ENCODE data around the gene QSOX1.

QSOX1 gene

DNA sequence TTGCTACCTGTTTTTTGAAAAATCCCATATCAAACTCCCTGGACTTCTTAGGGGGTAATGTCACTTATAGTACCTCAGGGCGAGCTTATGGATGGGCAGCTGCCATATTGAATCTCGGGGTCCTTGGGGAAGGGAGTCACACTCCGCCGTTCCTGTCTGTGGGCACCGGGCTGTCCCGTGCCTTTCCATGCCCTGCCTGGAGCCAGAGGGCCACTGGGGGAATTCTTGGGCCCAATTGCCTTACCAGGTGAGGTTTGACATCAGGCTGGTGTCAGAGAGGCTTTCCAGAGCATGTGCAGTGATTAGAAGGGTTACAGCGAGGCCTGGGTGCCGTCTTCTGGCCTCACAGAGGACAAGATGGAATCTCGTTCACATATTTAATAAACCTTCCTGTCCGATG lies 28.8 kb downstream of the QSOX1 start:
- DNase-seq (ENCODE audit: low read depth, low spot score) = no peak
- Histone ChIP-seq H3K9me3 (ENCODE audit: insufficient read depth, low read length) (no peaks in the 10 kb centered on the region), H3K4me1 (ENCODE audit: insufficient read depth, insufficient read length) (peaks cover 4% of the 10 kb centered on the region), H3K4me3 (ENCODE audit: insufficient read length, low read depth) (no peak overlapping the region), H3K9ac (ENCODE audit: insufficient read length, low read depth) (no peak overlapping the region), H3K27me3 (ENCODE audit: insufficient read depth, insufficient read length) (no peaks in the 10 kb centered on the region), H3K36me3 (ENCODE audit: insufficient read depth, insufficient read length, low read length) (peaks cover 29% of the 10 kb centered on the region)
- no peak for TF ChIP-seq YY1 (IDR thresholded peaks at IDR 0.05; ENCODE audit: insufficient read depth, insufficient read length)

DNA sequence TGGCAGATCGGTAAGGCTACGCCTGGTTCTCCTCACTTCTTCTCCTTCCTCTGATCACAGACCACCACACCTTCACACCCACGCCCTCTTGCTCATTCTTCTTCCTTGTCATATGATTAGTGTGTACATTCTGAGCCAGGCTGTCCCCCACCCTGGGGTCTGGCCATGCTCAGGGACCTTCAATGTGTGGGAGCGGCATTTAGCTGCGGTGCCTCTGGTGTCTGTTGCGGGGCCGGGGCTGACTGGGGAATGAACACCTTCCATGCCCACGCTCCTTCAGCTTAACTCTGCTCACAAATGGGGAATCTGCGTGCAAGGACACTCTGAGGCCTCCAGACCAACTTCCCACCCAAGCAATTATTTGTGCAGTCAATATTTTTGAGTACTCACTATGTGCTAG lies 29.4 kb downstream of the QSOX1 start:
- no peaks in the 10 kb centered on the region for H3K27me3 ChIP-seq (ENCODE audit: insufficient read depth, insufficient read length)
- TF ChIP-seq ZNF274 (IDR thresholded peaks at IDR 0.05; ENCODE audit: low read depth, low read length) (no peak), YY1 (IDR thresholded peaks at IDR 0.05; ENCODE audit: insufficient read depth, insufficient read length) (no peak), SUZ12 (IDR thresholded peaks at IDR 0.05; ENCODE audit: extremely low read depth, insufficient read depth, insufficient read length) (no peak)
- H3K9ac ChIP-seq (ENCODE audit: insufficient read length, low read depth) = no peak overlapping the region
- no peak for DNase-seq (ENCODE audit: low read depth, low spot score)
- no peaks in the 10 kb centered on the region for H3K9me3 ChIP-seq (ENCODE audit: insufficient read depth, low read length)
- peaks cover 32% of the 10 kb centered on the region for H3K36me3 ChIP-seq (ENCODE audit: insufficient read depth, insufficient read length, low read length)
- no peak overlapping the region for H3K4me3 ChIP-seq (ENCODE audit: insufficient read length, low read depth)
- H3K4me1 ChIP-seq (ENCODE audit: insufficient read depth, insufficient read length) = peaks cover 4% of the 10 kb centered on the region

DNA sequence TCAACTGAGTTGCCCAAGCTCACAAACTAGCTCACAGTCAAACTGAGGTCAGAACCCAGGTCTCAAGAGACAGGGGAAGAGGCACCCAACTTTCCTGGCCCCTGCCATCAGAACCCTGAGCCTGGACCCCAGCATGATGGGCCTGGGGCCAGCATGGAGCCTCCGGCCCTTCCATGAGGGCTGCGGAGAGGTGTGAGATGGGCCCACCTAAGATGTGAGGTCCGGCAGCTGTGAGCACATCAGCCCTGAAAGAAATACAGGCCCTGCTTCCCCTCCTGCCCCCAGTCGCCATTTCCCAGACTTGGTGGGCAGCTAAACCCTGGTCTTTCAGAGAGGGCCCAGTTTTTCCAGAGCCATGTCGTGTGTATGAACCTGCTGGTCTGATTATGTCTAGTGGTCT lies 30.6 kb downstream of the QSOX1 start:
- H3K27me3 ChIP-seq (ENCODE audit: insufficient read depth, insufficient read length) = no peaks in the 10 kb centered on the region
- no peak for DNase-seq (ENCODE audit: low read depth, low spot score)
- H3K9me3 ChIP-seq (ENCODE audit: insufficient read depth, low read length) = no peaks in the 10 kb centered on the region
- peaks cover 4% of the 10 kb centered on the region for H3K4me1 ChIP-seq (ENCODE audit: insufficient read depth, insufficient read length)
- no peak overlapping the region for H3K4me3 ChIP-seq (ENCODE audit: insufficient read length, low read depth)
- no peak overlapping the region for H3K9ac ChIP-seq (ENCODE audit: insufficient read length, low read depth)
- H3K36me3 ChIP-seq (ENCODE audit: insufficient read depth, insufficient read length, low read length) = peaks cover 36% of the 10 kb centered on the region
- TF ChIP-seq YY1 (IDR thresholded peaks at IDR 0.05; ENCODE audit: insufficient read depth, insufficient read length) (no peak), ZNF274 (IDR thresholded peaks at IDR 0.05; ENCODE audit: low read depth, low read length) (no peak), SUZ12 (IDR thresholded peaks at IDR 0.05; ENCODE audit: extremely low read depth, insufficient read depth, insufficient read length) (no peak)

DNA sequence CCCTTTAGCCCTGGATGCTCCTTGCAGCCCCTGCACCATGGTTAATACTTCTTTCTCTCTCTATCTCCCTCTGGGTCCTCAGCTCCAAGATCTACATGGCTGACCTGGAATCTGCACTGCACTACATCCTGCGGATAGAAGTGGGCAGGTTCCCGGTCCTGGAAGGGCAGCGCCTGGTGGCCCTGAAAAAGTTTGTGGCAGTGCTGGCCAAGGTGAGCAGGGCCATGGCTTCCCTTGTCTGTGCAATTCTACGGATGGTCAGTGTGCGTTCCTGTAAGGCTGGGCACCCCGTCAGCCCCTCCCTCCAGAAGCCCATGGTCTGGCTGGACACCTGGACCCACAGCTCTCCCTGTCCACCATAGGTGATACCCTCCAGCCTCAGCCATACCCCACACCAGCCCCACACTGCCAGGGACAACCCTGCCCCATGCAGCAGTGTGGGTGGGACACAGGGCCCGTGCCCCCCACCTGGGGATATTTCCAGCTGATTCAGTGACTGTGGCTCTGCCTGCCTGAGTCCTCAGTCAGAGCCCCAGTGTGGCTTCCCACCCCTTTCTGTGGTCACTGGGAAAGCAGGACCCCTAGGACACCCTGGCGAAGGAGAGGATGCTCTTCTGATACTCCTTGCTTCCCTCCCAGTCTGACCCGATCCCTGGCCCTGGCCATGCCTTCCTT lies 31.4 kb downstream of the QSOX1 start:
- no peaks in the 10 kb centered on the region for H3K9me3 ChIP-seq (ENCODE audit: insufficient read depth, low read length)
- DNase-seq (ENCODE audit: low read depth, low spot score) = no peak
- H3K36me3 ChIP-seq (ENCODE audit: insufficient read depth, insufficient read length, low read length) = peaks cover 44% of the 10 kb centered on the region
- H3K9ac ChIP-seq (ENCODE audit: insufficient read length, low read depth) = no peak overlapping the region
- H3K4me1 ChIP-seq (ENCODE audit: insufficient read depth, insufficient read length) = peaks cover 4% of the 10 kb centered on the region
- H3K27me3 ChIP-seq (ENCODE audit: insufficient read depth, insufficient read length) = no peaks in the 10 kb centered on the region
- TF ChIP-seq SUZ12 (IDR thresholded peaks at IDR 0.05; ENCODE audit: extremely low read depth, insufficient read depth, insufficient read length) (no peak), YY1 (IDR thresholded peaks at IDR 0.05; ENCODE audit: insufficient read depth, insufficient read length) (no peak), ZNF274 (IDR thresholded peaks at IDR 0.05; ENCODE audit: low read depth, low read length) (no peak)
- H3K4me3 ChIP-seq (ENCODE audit: insufficient read length, low read depth) = no peak overlapping the region

DNA sequence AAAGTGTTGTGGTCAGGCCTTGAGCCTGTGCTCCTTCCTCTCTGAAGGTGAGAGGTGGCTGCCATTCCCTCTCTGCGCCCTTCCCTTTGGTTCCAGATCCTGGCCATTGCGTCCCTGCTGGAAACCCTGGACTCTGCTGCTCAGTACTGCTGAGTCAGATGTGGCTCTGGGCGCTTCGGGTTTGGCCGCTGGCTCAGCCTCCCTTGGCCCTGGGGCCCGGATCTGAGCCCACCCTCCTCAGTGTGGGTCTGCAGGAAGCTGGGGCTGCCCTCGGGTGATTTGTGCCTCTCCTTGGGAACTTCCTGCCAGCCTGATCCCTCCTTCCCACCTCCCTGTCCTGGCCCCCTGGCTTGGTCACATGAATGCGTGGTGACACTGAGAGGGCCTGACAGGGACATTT lies 32.2 kb downstream of the QSOX1 start:
- H3K4me1 ChIP-seq (ENCODE audit: insufficient read depth, insufficient read length) = peaks cover 4% of the 10 kb centered on the region
- no peak overlapping the region for H3K9ac ChIP-seq (ENCODE audit: insufficient read length, low read depth)
- DNase-seq (ENCODE audit: low read depth, low spot score) = no peak
- no peak for TF ChIP-seq ZNF274 (IDR thresholded peaks at IDR 0.05; ENCODE audit: low read depth, low read length)
- TF ChIP-seq YY1 (IDR thresholded peaks at IDR 0.05; ENCODE audit: insufficient read depth, insufficient read length) = no peak
- no peak for TF ChIP-seq SUZ12 (IDR thresholded peaks at IDR 0.05; ENCODE audit: extremely low read depth, insufficient read depth, insufficient read length)
- no peak overlapping the region for H3K4me3 ChIP-seq (ENCODE audit: insufficient read length, low read depth)
- no peaks in the 10 kb centered on the region for H3K27me3 ChIP-seq (ENCODE audit: insufficient read depth, insufficient read length)
- no peaks in the 10 kb centered on the region for H3K9me3 ChIP-seq (ENCODE audit: insufficient read depth, low read length)
- H3K36me3 ChIP-seq (ENCODE audit: insufficient read depth, insufficient read length, low read length) = peaks cover 51% of the 10 kb centered on the region

DNA sequence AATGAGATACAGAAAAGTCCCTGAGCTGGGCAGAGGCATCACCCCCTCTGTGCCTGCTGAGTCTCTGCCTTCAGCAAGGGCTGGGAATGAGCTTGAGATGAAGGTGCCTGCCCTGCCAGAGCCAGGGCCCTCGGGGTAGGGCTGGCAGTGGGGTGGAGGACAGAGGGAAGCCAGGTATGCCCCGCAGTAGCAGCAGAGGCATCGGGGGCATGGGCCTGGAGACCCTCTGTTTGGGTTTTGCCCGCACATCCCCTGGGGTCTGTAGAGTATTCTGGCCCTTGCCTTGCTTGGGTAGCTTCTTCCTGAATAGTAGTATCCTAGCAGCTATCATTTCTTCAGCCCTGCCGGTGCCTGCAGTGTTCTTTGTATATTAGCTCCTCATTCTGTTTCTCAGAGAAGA lies 33.0 kb downstream of the QSOX1 start:
- Histone ChIP-seq H3K4me3 (ENCODE audit: insufficient read length, low read depth) (no peak overlapping the region), H3K9ac (ENCODE audit: insufficient read length, low read depth) (peak overlapping the region; percentile 34), H3K27me3 (ENCODE audit: insufficient read depth, insufficient read length) (no peaks in the 10 kb centered on the region), H3K9me3 (ENCODE audit: insufficient read depth, low read length) (no peaks in the 10 kb centered on the region), H3K4me1 (ENCODE audit: insufficient read depth, insufficient read length) (no peaks in the 10 kb centered on the region), H3K36me3 (ENCODE audit: insufficient read depth, insufficient read length, low read length) (peaks cover 45% of the 10 kb centered on the region)
- no peak for DNase-seq (ENCODE audit: low read depth, low spot score)
- TF ChIP-seq ZNF274 (IDR thresholded peaks at IDR 0.05; ENCODE audit: low read depth, low read length) (no peak), SUZ12 (IDR thresholded peaks at IDR 0.05; ENCODE audit: extremely low read depth, insufficient read depth, insufficient read length) (no peak)

DNA sequence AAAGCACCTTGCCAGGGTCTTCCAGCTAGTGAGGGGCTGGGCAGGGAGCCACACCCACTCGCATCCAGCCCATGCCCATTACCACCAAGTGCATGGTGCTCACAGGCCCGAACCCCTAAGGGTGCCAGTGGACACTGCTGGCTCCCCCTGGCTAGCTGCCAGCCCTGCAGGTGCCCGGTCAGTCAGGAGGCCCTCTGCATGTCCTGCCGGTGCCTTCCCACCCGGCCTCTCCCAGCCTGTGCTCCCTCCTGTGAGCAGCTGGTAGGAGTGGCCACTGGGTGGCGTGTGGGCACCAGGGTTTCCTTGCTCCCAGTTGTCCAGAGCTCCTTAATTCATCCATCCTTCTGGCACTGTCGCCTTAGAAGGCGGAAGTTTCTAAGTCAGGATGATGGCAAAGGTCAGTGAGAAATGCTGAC lies 33.4 kb downstream of the QSOX1 start:
- Histone ChIP-seq H3K9ac (ENCODE audit: insufficient read length, low read depth) (no peak overlapping the region), H3K36me3 (ENCODE audit: insufficient read depth, insufficient read length, low read length) (peaks cover 45% of the 10 kb centered on the region), H3K9me3 (ENCODE audit: insufficient read depth, low read length) (no peaks in the 10 kb centered on the region), H3K4me3 (ENCODE audit: insufficient read length, low read depth) (no peak overlapping the region), H3K27me3 (ENCODE audit: insufficient read depth, insufficient read length) (no peaks in the 10 kb centered on the region), H3K4me1 (ENCODE audit: insufficient read depth, insufficient read length) (no peaks in the 10 kb centered on the region)
- DNase-seq (ENCODE audit: low read depth, low spot score) = peak; percentile 59
- no peak for TF ChIP-seq SUZ12 (IDR thresholded peaks at IDR 0.05; ENCODE audit: extremely low read depth, insufficient read depth, insufficient read length)
- no peak for TF ChIP-seq ZNF274 (IDR thresholded peaks at IDR 0.05; ENCODE audit: low read depth, low read length)
- no peak for TF ChIP-seq YY1 (IDR thresholded peaks at IDR 0.05; ENCODE audit: insufficient read depth, insufficient read length)
